MCF 10A (cell line): ENCODE data around the gene CENPV. TPM values are rescaled to one million over a fixed set of nuclear protein-coding genes. Genes with fewer than 3 reads are reported as not detected.

ENCODE experiments used
- BruUV-seq: library from RNA; stranded (reverse); fragments of 400-500 nt; replicated peaks from 2 replicates; lab custom pipeline; 2021; lab: Mats Ljungman, UMichigan
- CTCF ChIA-PET: fragments of 300-600 bp; sonication (Branson Sonifier 250); formaldehyde crosslinking; extraction: SDS; loops from one replicate; lab custom pipeline; 2021; ENCODE audit warnings: antibody characterized with exemption, inconsistent platforms; lab: Yijun Ruan, JAX
- POLR2A ChIA-PET: fragments of 300-600, 350-650 bp; sonication (Branson Sonifier 250); formaldehyde crosslinking; extraction: SDS; loops from one replicate; lab custom pipeline; 2020; ENCODE audit warnings: antibody characterized with exemption, inconsistent platforms; lab: Yijun Ruan, JAX
- DNase-seq: peaks from one replicate; pipeline ENCODE4 v3.0.0-alpha.2; 2018; ENCODE audit not compliant: unreplicated experiment
- H3K27ac Mint-ChIP-seq: one replicate; pipeline ENCODE4 v1.8.0; 2022; ENCODE audit warnings: mild to moderate bottlenecking, low read depth, mixed read lengths; ENCODE audit not compliant: unreplicated experiment
- H3K27me3 Mint-ChIP-seq: one replicate; pipeline ENCODE4 v1.8.0; 2022; ENCODE audit warnings: mixed read lengths; ENCODE audit not compliant: insufficient read depth, unreplicated experiment
- H3K36me3 Mint-ChIP-seq: one replicate; pipeline ENCODE4 v1.8.0; 2022; ENCODE audit warnings: mild to moderate bottlenecking, moderate library complexity, mixed read lengths; ENCODE audit not compliant: insufficient read depth, unreplicated experiment
- H3K4me1 Mint-ChIP-seq: one replicate; pipeline ENCODE4 v1.8.0; 2022; ENCODE audit warnings: mixed read lengths; ENCODE audit not compliant: insufficient read depth, unreplicated experiment
- H3K4me3 Mint-ChIP-seq: one replicate; pipeline ENCODE4 v1.8.0; 2022; ENCODE audit warnings: mild to moderate bottlenecking, moderate library complexity, mixed read lengths; ENCODE audit not compliant: unreplicated experiment
- H3K9me3 Mint-ChIP-seq: one replicate; pipeline ENCODE4 v1.8.0; 2022; ENCODE audit warnings: mixed read lengths; ENCODE audit not compliant: unreplicated experiment
- intact Hi-C: fragments of 100-400 bp; cut with micrococcal nuclease; formaldehyde crosslinking; loops from 2 replicates; pipeline ENCODE4 v1.14.1; 2022
- total RNA-seq: library from RNA; stranded (reverse); gene quantifications from 2 replicates; pipeline ENCODE4 v1.2.3, GENCODE V29; 2022
- TF ChIP-seq, protein P1 (sequence below): fragments of 200-600 bp; IDR thresholded peaks from one replicate; pipeline ENCODE4 v1.8.0; 2022; ENCODE audit warnings: antibody characterized with exemption, mild to moderate bottlenecking; ENCODE audit not compliant: unreplicated experiment

Gene CENPV
- total RNA-seq, 1 experiment from 2014 or later, result 22.4 TPM

DNA sequence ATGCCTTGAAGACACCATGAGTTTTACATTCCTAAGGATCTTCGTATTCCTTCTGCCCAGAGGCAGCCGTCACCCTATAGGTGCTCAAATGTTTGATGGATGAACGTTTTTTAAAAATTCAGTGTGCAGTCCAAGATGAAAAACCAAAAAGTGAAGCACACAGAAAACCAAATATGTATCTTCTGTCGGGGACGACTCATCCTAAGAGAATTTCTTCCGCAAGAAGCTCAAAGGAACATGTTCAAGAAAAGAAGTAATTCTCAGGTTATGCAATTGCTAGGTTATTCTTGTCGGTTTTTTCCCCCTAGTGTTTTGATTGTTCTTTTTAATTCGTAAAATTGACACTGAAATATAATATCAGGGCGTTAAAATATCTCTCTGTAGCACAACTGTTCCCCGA is 1.4 kb downstream of the CENPV start:
- ChIA-PET CTCF (interaction anchor here (0.6 to 7.7 kb wide), 5 partner anchors 12 to 250 kb away, joined by 3 to 80 read pairs (median 4); no protein-coding TSS in a partner anchor), POLR2A (interaction anchor here (0.6 to 4.3 kb wide), 13 partner anchors 9 to 201 kb away, joined by 3 to 39 read pairs (median 6); partner anchors contain the start of genes PIGL and UBB)
- TF ChIP-seq, protein P1, sequence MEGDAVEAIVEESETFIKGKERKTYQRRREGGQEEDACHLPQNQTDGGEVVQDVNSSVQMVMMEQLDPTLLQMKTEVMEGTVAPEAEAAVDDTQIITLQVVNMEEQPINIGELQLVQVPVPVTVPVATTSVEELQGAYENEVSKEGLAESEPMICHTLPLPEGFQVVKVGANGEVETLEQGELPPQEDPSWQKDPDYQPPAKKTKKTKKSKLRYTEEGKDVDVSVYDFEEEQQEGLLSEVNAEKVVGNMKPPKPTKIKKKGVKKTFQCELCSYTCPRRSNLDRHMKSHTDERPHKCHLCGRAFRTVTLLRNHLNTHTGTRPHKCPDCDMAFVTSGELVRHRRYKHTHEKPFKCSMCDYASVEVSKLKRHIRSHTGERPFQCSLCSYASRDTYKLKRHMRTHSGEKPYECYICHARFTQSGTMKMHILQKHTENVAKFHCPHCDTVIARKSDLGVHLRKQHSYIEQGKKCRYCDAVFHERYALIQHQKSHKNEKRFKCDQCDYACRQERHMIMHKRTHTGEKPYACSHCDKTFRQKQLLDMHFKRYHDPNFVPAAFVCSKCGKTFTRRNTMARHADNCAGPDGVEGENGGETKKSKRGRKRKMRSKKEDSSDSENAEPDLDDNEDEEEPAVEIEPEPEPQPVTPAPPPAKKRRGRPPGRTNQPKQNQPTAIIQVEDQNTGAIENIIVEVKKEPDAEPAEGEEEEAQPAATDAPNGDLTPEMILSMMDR, result no peak
- Mint-ChIP-seq H3K36me3 (peaks cover 14% of the 10 kb centered on the region), H3K4me1 (peaks cover 4% of the 10 kb centered on the region), H3K27ac (peak overlapping the region; percentile 43), H3K27me3 (no peaks in the 10 kb centered on the region), H3K4me3 (peak overlapping the region; percentile 81), H3K9me3 (no peaks in the 10 kb centered on the region)
- intact Hi-C loops, result no loop called here
- TSS peak; percentile 48 for BruUV-seq
- DNase-seq, result peak; percentile 30

DNA sequence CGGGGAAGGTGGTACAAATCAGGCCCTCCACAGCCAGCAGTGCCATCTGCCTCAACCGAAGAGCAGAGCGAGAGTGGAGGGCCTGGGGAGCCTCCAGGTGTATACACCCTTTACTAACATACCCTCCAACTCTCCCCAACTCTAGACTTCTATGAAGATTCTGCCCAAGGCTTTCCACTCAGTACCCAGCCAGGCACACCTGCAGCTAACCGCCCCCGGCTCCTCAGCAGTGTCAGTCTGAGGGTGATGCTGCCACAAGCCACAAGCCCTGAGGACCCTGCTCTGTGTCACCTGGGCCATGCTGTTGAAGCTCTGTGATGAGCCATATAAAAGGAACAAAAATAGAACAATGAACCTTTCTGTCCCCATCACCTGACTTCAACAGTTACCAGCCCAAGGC is 3.8 kb downstream of the CENPV start:
- TF ChIP-seq, protein P1, result no peak
- intact Hi-C loops, result no loop called here
- DNase-seq, result no peak
- Mint-ChIP-seq H3K27me3 (no peaks in the 10 kb centered on the region), H3K4me3 (no peak overlapping the region), H3K27ac (no peak overlapping the region), H3K9me3 (no peaks in the 10 kb centered on the region), H3K4me1 (peaks cover 4% of the 10 kb centered on the region), H3K36me3 (peaks cover 14% of the 10 kb centered on the region)
- ChIA-PET POLR2A (interaction anchor here (0.5 to 0.8 kb wide), 7 partner anchors 18 to 240 kb away, joined by 3 to 4 read pairs (median 3); no protein-coding TSS in a partner anchor), CTCF (interaction anchor here (0.7 to 7.7 kb wide), 3 partner anchors 15 to 44 kb away, joined by 3 to 80 read pairs (median 3); no protein-coding TSS in a partner anchor)
- no TSS peak for BruUV-seq

DNA sequence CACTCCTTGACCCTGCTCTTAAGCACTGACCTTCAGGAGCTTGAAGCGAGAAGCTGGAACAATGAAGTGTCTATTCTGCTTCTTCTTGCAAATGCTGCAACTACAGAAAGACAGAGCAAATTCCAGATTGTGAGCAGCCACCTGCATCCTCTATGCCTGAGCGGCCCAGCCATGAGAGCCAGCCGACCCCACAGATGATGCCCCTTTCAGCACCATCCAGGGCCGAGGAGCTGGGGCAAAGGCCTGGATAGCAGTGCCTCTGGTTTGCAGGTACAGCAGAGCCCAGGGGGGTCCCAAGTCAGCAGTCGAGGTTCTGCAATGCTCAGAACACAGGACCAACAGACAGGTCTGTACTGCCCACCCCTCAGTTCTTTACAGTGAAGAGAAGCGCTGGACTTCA is 4.7 kb downstream of the CENPV start:
- Mint-ChIP-seq H3K4me3 (no peak overlapping the region), H3K36me3 (peaks cover 14% of the 10 kb centered on the region), H3K27me3 (no peaks in the 10 kb centered on the region), H3K9me3 (no peaks in the 10 kb centered on the region), H3K4me1 (peaks cover 4% of the 10 kb centered on the region), H3K27ac (no peak overlapping the region)
- no TSS peak for BruUV-seq
- ChIA-PET CTCF (no interaction called here), POLR2A (interaction anchor here (0.9 kb wide), 1 partner anchor 30 kb away, joined by 4 read pairs; no protein-coding TSS in a partner anchor)
- TF ChIP-seq, protein P1, result no peak
- intact Hi-C loops, result no loop called here
- DNase-seq, result no peak

DNA sequence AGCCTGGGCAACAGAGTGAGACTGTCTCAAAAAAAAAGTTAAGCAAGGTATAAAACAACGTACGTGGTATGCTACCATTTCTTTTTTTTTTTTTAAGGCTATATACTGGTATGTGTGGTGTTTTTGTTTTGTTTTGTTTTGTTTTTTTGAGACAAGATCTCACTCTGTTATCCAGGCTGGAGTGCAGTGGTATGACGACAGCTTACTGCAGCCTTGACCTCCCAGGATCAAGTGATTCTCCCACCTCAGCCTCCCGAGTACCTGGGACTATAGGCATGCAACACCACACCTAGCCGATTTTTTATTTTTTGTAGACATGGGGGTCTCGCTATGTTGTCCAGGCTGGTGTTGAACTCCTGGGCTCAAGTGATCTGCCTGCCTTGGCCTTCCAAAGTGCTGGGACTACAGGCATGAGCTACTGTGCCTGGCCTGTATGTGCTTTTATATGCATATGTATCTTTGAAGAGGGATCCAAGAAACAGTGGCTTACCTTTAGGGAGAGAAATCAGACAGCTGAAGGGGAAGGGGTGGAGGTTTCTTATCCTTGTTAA is 6.5 kb downstream of the CENPV start:
- DNase-seq, result no peak
- Mint-ChIP-seq H3K36me3 (peaks cover 14% of the 10 kb centered on the region), H3K9me3 (no peaks in the 10 kb centered on the region), H3K4me1 (no peaks in the 10 kb centered on the region), H3K27ac (no peak overlapping the region), H3K27me3 (no peaks in the 10 kb centered on the region), H3K4me3 (no peak overlapping the region)
- POLR2A ChIA-PET, result no interaction called here
- no TSS peak for BruUV-seq
- TF ChIP-seq, protein P1, result no peak
- CTCF ChIA-PET, result interaction anchor here (0.6 kb wide), 1 partner anchor 148 kb away, joined by 3 read pairs; no protein-coding TSS in a partner anchor
- intact Hi-C loops, result no loop called here
